K562 (cell line): ENCODE data around the gene MEX3C. TPM values are rescaled to one million over a fixed set of nuclear protein-coding genes. Genes with fewer than 3 reads are reported as not detected.

Source experiments
- ARHGAP35 ChIP-seq: fragments of 450-650 bp; IDR thresholded peaks from 2 replicates; pipeline ENCODE4 v1.6.1; 2018; ENCODE audit not compliant: partially characterized antibody
- ASH1L ChIP-seq: fragments of 450-650 bp; IDR thresholded peaks from 2 replicates; pipeline ENCODE4 v1.6.1; 2018; ENCODE audit warnings: borderline replicate concordance, mild to moderate bottlenecking, low read depth; ENCODE audit not compliant: partially characterized antibody
- CGGBP1 ChIP-seq: fragments of 250-450 bp; sonication (Bioruptor Pico); IDR thresholded peaks from 2 replicates; pipeline ENCODE4 v1.9.0; 2021; ENCODE audit warnings: mild to moderate bottlenecking
- DDX20 ChIP-seq: fragments of 450-650 bp; IDR thresholded peaks from 2 replicates; pipeline ENCODE4 v1.6.1; 2016; ENCODE audit warnings: missing genetic modification characterization, low read depth, mild to moderate bottlenecking, missing compliant biosample characterization, moderate library complexity
- FOXA3 ChIP-seq, 2 experiments: fragments of 450-650 bp in 1 of 2; sonication (generic) in 1 of 2; formaldehyde crosslinking; IDR thresholded peaks in 1 of 2; conservative IDR thresholded peaks in 1 of 2; 2 replicates each; pipeline versions ENCODE4 v1.4.0 to v1.8.0; 2020 to 2022; ENCODE audit warnings: mild to moderate bottlenecking in 2 of 2, missing genetic modification reagents in 1 of 2
- GATAD2A ChIP-seq: fragments of 450-650 bp; IDR thresholded peaks from 2 replicates; pipeline ENCODE4 v1.6.1; 2017
- HDAC1 ChIP-seq, 2 experiments: fragments of 450-650 bp; IDR thresholded peaks; 2 replicates each; pipeline ENCODE4 v1.6.1; 2016 to 2017; ENCODE audit warnings: inconsistent platforms in 1 of 2, mild to moderate bottlenecking in 1 of 2, moderate library complexity in 1 of 2
- HMBOX1 ChIP-seq: sonication (generic); IDR thresholded peaks from 2 replicates; pipeline ENCODE4 v1.6.1; 2016
- JUNB ChIP-seq: fragments of 450-650 bp; formaldehyde crosslinking; conservative IDR thresholded peaks from 2 replicates; pipeline ENCODE4 v1.4.0; 2020; ENCODE audit warnings: mild to moderate bottlenecking
- MYC ChIP-seq, 2 experiments: fragments of 250-450 bp in 1 of 2; sonication (Bioruptor Pico) in 1 of 2; IDR thresholded peaks; 2 replicates each; pipeline versions ENCODE4 v1.5.1 to v1.6.1; 2012 to 2021; ENCODE audit warnings: low read depth in 2 of 2, borderline replicate concordance in 1 of 2, improper control_type of control experiment in 1 of 2, low read length in 1 of 2, mild to moderate bottlenecking in 1 of 2, moderate library complexity in 1 of 2
- RAD51 ChIP-seq: fragments of 450-650 bp; IDR thresholded peaks from 2 replicates; pipeline ENCODE4 v1.7.1; 2016; ENCODE audit warnings: low read depth, mild to moderate bottlenecking, borderline replicate concordance
- SNAPC5 ChIP-seq: fragments of 250-450 bp; sonication (Bioruptor Pico); IDR thresholded peaks from 2 replicates; pipeline ENCODE4 v1.8.0; 2021; ENCODE audit warnings: moderate library complexity, mild to moderate bottlenecking, inconsistent platforms
- SRSF7 ChIP-seq: fragments of 200-400 bp; formaldehyde crosslinking; optimal IDR thresholded peaks from 2 replicates; pipeline ENCODE3; 2017; ENCODE audit warnings: mild to moderate bottlenecking, low read depth, low read length
- TAF7 ChIP-seq: fragments of 450-650 bp; IDR thresholded peaks from 2 replicates; pipeline ENCODE4 v1.6.1; 2016; ENCODE audit warnings: missing genetic modification characterization, missing compliant biosample characterization
- TEAD2 ChIP-seq: fragments of 450-650 bp; IDR thresholded peaks from 2 replicates; pipeline ENCODE4 v1.6.1; 2016; ENCODE audit warnings: missing genetic modification characterization, control low read depth, missing compliant biosample characterization
- TSHZ1 ChIP-seq: fragments of 250-450 bp; sonication (Bioruptor Pico); IDR thresholded peaks from 2 replicates; pipeline ENCODE4 v1.4.0; 2020; ENCODE audit warnings: mild to moderate bottlenecking, moderate library complexity
- USF1 ChIP-seq: sonication (generic); formaldehyde crosslinking; IDR thresholded peaks from 2 replicates; pipeline ENCODE4 v1.9.0; 2022; ENCODE audit warnings: mild to moderate bottlenecking, missing genetic modification reagents
- ZFP91 ChIP-seq: sonication (generic); formaldehyde crosslinking; IDR thresholded peaks from 2 replicates; pipeline ENCODE4 v1.8.0; 2022; ENCODE audit warnings: mild to moderate bottlenecking, missing genetic modification reagents
- ZNF347 ChIP-seq: fragments of 450-650 bp; formaldehyde crosslinking; IDR thresholded peaks from 2 replicates; pipeline ENCODE4 v1.4.0; 2020; ENCODE audit warnings: low read depth, mild to moderate bottlenecking, moderate library complexity
- ZNF584 ChIP-seq: fragments of 200-800 bp; sonication (Bioruptor generic); IDR thresholded peaks from 2 replicates; pipeline ENCODE4 v1.6.1; 2016; ENCODE audit warnings: low read depth, mild to moderate bottlenecking, missing genetic modification characterization, missing compliant biosample characterization
- ZNF77 ChIP-seq: fragments of 250-450 bp; sonication (Bioruptor Pico); IDR thresholded peaks from 2 replicates; pipeline ENCODE4 v1.5.0; 2020
- polyA plus RNA-seq, 8 experiments: library from polyadenylated mRNA; depleted of rRNA in 4 of 8; stranded (reverse) in 5 of 8; unstranded in 3 of 8; fragments of >200 nt; fragmentation: Nextera tagmentation in 2 of 8; fragmentation: Illumina TruSeq in 1 of 8; extraction: Ambion mirVana in 2 of 8; extraction: Trizol in 1 of 8; gene quantifications; 2 replicates each; pipeline versions ENCODE4 v1.2.1 to v1.2.3, GENCODE V29; 2011 to 2014; ENCODE audit warnings: inconsistent platforms in 1 of 8, missing spikeins in 1 of 8
- total RNA-seq, 7 experiments: library from RNA; depleted of rRNA in 6 of 7; stranded (reverse); fragments of >200 nt in 6 of 7; fragmentation: Illumina TruSeq in 2 of 7; extraction: Trizol in 2 of 7; gene quantifications; 2 replicates each; pipeline versions ENCODE4 v1.2.1 to v1.2.3, GENCODE V29; 2011 to 2021; ENCODE audit warnings: low replicate concordance in 1 of 7

MEX3C gene
- total and polyA plus RNA-seq, 9 of the 15 experiments (the other 6 are each of a cell fraction or from before 2014, with no cell fraction given), result 2.4 to 14.2 (median 10.6) TPM

GRCh38 chr18:51195451-51196117 is 1.9 kb downstream of the MEX3C start (continued):
- TF ChIP-seq FOXA3 (CRISPR knock-in tag; conservative IDR thresholded peaks at IDR 0.05 in 1 of 2, IDR thresholded peaks at IDR 0.05 in 1 of 2) (no peak), ZNF347 (no peak), JUNB (CRISPR knock-in tag) (no peak), CGGBP1 (CRISPR knock-in tag) (no peak), ZNF77 (no peak), TAF7 (tag) (no peak), ARHGAP35 (no peak), ZNF584 (CRISPR knock-in tag) (no peak), TEAD2 (no peak), HMBOX1 (no peak), ZFP91 (CRISPR knock-in tag) (no peak), USF1 (CRISPR knock-in tag) (no peak), TSHZ1 (CRISPR knock-in tag) (no peak), ASH1L (no peak), SNAPC5 (CRISPR knock-in tag) (no peak), GATAD2A (no peak), MYC (IDR thresholded peaks at IDR 0.05; ENCODE audit: low read depth, low read length) (no peak), MYC (CRISPR knock-in tag; IDR thresholded peaks at IDR 0.05; ENCODE audit: borderline replicate concordance, low read depth) (no peak), DDX20 (tag) (no peak), HDAC1 (IDR thresholded peaks at IDR 0.05) (0 out of 4 replicates have a peak, but pooled peaks of 1 of the 2 experiments have one; percentile 22), SRSF7 (no peak), RAD51 (no peak)
